ENCODE results near the gene HOXB9.

HOXB9 gene

GRCh38 chr17:48624544-48625494 lies 1.3 kb downstream of the HOXB9 start:
- Histone ChIP-seq H2AFZ (ENCODE audit: low read depth, low read length) (no peak overlapping the region), H3K36me3 (ENCODE audit: insufficient read depth, low read length) (no peaks in the 10 kb centered on the region), H3K4me1 (ENCODE audit: insufficient read depth, low read length) (peaks cover 5% of the 10 kb centered on the region), H3K27me3 (ENCODE audit: insufficient read depth, low read length) (peaks cover 98% of the 10 kb centered on the region), H3K4me3 (ENCODE audit: low read length) (no peak overlapping the region), H3K9me3 (ENCODE audit: low read length) (no peaks in the 10 kb centered on the region)

GRCh38 chr17:48624118-48624517 lies 2.0 kb downstream of the HOXB9 start:
- H3K4me3 ChIP-seq (ENCODE audit: low read length) = no peak overlapping the region

GRCh38 chr17:48623583-48623982 lies 2.6 kb downstream of the HOXB9 start:
- no peak overlapping the region for H2AFZ ChIP-seq (ENCODE audit: low read depth, low read length)
- peaks cover 97% of the 10 kb centered on the region for H3K27me3 ChIP-seq (ENCODE audit: insufficient read depth, low read length)
- no peaks in the 10 kb centered on the region for H3K36me3 ChIP-seq (ENCODE audit: insufficient read depth, low read length)
- H3K4me3 ChIP-seq (ENCODE audit: low read length) = no peak overlapping the region
- H3K4me1 ChIP-seq (ENCODE audit: insufficient read depth, low read length) = peaks cover 5% of the 10 kb centered on the region
- no peaks in the 10 kb centered on the region for H3K9me3 ChIP-seq (ENCODE audit: low read length)

More at GRCh38 chr17:48624118-48624517, 2.0 kb downstream of the HOXB9 start:
- peaks cover 5% of the 10 kb centered on the region for H3K4me1 ChIP-seq (ENCODE audit: insufficient read depth, low read length)
- H3K9me3 ChIP-seq (ENCODE audit: low read length) = no peaks in the 10 kb centered on the region
- H3K27me3 ChIP-seq (ENCODE audit: insufficient read depth, low read length) = peaks cover 98% of the 10 kb centered on the region
- no peak overlapping the region for H2AFZ ChIP-seq (ENCODE audit: low read depth, low read length)
- H3K36me3 ChIP-seq (ENCODE audit: insufficient read depth, low read length) = no peaks in the 10 kb centered on the region

- no peaks in the 10 kb centered on the region for H3K36me3 ChIP-seq (ENCODE audit: insufficient read depth, low read length)
- peaks cover 97% of the 10 kb centered on the region for H3K27me3 ChIP-seq (ENCODE audit: insufficient read depth, low read length)
- H3K4me1 ChIP-seq (ENCODE audit: insufficient read depth, low read length) = peaks cover 5% of the 10 kb centered on the region
- no peak overlapping the region for H2AFZ ChIP-seq (ENCODE audit: low read depth, low read length)
- H3K9me3 ChIP-seq (ENCODE audit: low read length) = no peaks in the 10 kb centered on the region
- H3K4me3 ChIP-seq (ENCODE audit: low read length) = no peak overlapping the region
These were observed 3.3 kb downstream of the HOXB9 start for GRCh38 chr17:48622857-48623256.

- Histone ChIP-seq H3K4me3 (ENCODE audit: low read length) (no peak overlapping the region), H3K4me1 (ENCODE audit: insufficient read depth, low read length) (peaks cover 5% of the 10 kb centered on the region), H3K9me3 (ENCODE audit: low read length) (no peaks in the 10 kb centered on the region), H2AFZ (ENCODE audit: low read depth, low read length) (no peak overlapping the region), H3K27me3 (ENCODE audit: insufficient read depth, low read length) (peaks cover 98% of the 10 kb centered on the region), H3K36me3 (ENCODE audit: insufficient read depth, low read length) (no peaks in the 10 kb centered on the region)
These were observed 4.5 kb downstream of the HOXB9 start for GRCh38 chr17:48621410-48622392.

- peaks cover 5% of the 10 kb centered on the region for H3K4me1 ChIP-seq (ENCODE audit: insufficient read depth, low read length)
- H3K4me3 ChIP-seq (ENCODE audit: low read length) = no peak overlapping the region
- no peak overlapping the region for H2AFZ ChIP-seq (ENCODE audit: low read depth, low read length)
- H3K27me3 ChIP-seq (ENCODE audit: insufficient read depth, low read length) = peaks cover 99% of the 10 kb centered on the region
- H3K9me3 ChIP-seq (ENCODE audit: low read length) = no peaks in the 10 kb centered on the region
- H3K36me3 ChIP-seq (ENCODE audit: insufficient read depth, low read length) = no peaks in the 10 kb centered on the region
These were observed 5.6 kb downstream of the HOXB9 start for GRCh38 chr17:48620461-48621139.

GRCh38 chr17:48619826-48620449 lies 6.2 kb downstream of the HOXB9 start:
- Histone ChIP-seq H3K9me3 (ENCODE audit: low read length) (no peaks in the 10 kb centered on the region), H2AFZ (ENCODE audit: low read depth, low read length) (peak overlapping the region; percentile 55), H3K4me1 (ENCODE audit: insufficient read depth, low read length) (peaks cover 2% of the 10 kb centered on the region), H3K27me3 (ENCODE audit: insufficient read depth, low read length) (peaks cover 99% of the 10 kb centered on the region), H3K36me3 (ENCODE audit: insufficient read depth, low read length) (no peaks in the 10 kb centered on the region), H3K4me3 (ENCODE audit: low read length) (no peak overlapping the region)

GRCh38 chr17:48618256-48618896 lies 7.8 kb downstream of the HOXB9 start:
- Histone ChIP-seq H3K4me1 (ENCODE audit: insufficient read depth, low read length) (no peaks in the 10 kb centered on the region), H3K9me3 (ENCODE audit: low read length) (no peaks in the 10 kb centered on the region), H2AFZ (ENCODE audit: low read depth, low read length) (no peak overlapping the region), H3K36me3 (ENCODE audit: insufficient read depth, low read length) (no peaks in the 10 kb centered on the region), H3K4me3 (ENCODE audit: low read length) (no peak overlapping the region), H3K27me3 (ENCODE audit: insufficient read depth, low read length) (peaks cover 99% of the 10 kb centered on the region)

- Histone ChIP-seq H3K4me1 (ENCODE audit: insufficient read depth, low read length) (peaks cover 3% of the 10 kb centered on the region), H3K4me3 (ENCODE audit: low read length) (no peak overlapping the region)
These were observed 8.5 kb downstream of the HOXB9 start for GRCh38 chr17:48617471-48618255.

GRCh38 chr17:48616717-48617470 lies 9.3 kb downstream of the HOXB9 start:
- Histone ChIP-seq H3K9me3 (ENCODE audit: low read length) (no peaks in the 10 kb centered on the region), H3K36me3 (ENCODE audit: insufficient read depth, low read length) (no peaks in the 10 kb centered on the region), H3K4me1 (ENCODE audit: insufficient read depth, low read length) (peaks cover 6% of the 10 kb centered on the region), H2AFZ (ENCODE audit: low read depth, low read length) (no peak overlapping the region), H3K4me3 (ENCODE audit: low read length) (no peak overlapping the region), H3K27me3 (ENCODE audit: insufficient read depth, low read length) (peaks cover 98% of the 10 kb centered on the region)

More at GRCh38 chr17:48617471-48618255, 8.5 kb downstream of the HOXB9 start:
- no peaks in the 10 kb centered on the region for H3K9me3 ChIP-seq (ENCODE audit: low read length)
- peaks cover 98% of the 10 kb centered on the region for H3K27me3 ChIP-seq (ENCODE audit: insufficient read depth, low read length)
- no peaks in the 10 kb centered on the region for H3K36me3 ChIP-seq (ENCODE audit: insufficient read depth, low read length)
- H2AFZ ChIP-seq (ENCODE audit: low read depth, low read length) = no peak overlapping the region

All from neuron (in vitro differentiated cells).